Testis (tissue), 2 donors: ENCODE results near the gene PYURF.

Experiments
- POLR2A ChIP-seq: fragments of 450-650 bp; IDR thresholded peaks from one replicate; pipeline ENCODE4 v1.6.1; 2017; ENCODE audit warnings: antibody characterized with exemption, mild to moderate bottlenecking, moderate library complexity
- TF ChIP-seq, protein P1 (sequence below), 3 experiments: fragments of 450-650 bp in 2 of 3; fragments of 200-600 bp in 1 of 3; sonication (generic) in 1 of 3; IDR thresholded peaks; one replicate each; pipeline ENCODE4 v1.5.1; 2016 to 2019; ENCODE audit warnings: antibody characterized with exemption in 3 of 3, mild to moderate bottlenecking in 2 of 3, moderate library complexity in 1 of 3

DNA sequence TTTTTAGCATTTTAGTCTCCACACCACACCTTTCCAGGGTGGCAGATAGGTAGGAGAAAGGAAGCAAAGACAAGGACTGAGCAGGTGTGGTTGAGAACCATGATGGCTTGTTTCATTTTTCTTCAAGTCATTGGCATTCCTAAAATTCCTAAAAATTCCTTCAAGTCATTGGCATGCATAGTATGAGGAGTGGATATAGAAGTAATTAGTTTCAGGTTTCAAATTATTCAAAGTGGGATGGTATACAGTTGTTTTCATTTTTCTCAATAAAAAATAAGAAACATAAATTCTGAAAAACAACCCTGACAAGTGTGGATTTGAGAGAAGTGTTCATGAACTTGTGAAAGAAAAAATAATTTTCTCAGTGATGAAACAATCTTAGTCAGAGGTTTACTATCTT, 46.4 kb upstream of the PYURF start:
- TF ChIP-seq, protein P1, sequence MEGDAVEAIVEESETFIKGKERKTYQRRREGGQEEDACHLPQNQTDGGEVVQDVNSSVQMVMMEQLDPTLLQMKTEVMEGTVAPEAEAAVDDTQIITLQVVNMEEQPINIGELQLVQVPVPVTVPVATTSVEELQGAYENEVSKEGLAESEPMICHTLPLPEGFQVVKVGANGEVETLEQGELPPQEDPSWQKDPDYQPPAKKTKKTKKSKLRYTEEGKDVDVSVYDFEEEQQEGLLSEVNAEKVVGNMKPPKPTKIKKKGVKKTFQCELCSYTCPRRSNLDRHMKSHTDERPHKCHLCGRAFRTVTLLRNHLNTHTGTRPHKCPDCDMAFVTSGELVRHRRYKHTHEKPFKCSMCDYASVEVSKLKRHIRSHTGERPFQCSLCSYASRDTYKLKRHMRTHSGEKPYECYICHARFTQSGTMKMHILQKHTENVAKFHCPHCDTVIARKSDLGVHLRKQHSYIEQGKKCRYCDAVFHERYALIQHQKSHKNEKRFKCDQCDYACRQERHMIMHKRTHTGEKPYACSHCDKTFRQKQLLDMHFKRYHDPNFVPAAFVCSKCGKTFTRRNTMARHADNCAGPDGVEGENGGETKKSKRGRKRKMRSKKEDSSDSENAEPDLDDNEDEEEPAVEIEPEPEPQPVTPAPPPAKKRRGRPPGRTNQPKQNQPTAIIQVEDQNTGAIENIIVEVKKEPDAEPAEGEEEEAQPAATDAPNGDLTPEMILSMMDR (IDR thresholded peaks at IDR 0.05) = no peak
- TF ChIP-seq POLR2A = no peak
